ENCODE measurements around the gene PEX11A.

GRCh38 chr15:89633585-89633984 is 57.0 kb downstream of the PEX11A start:
- TF ChIP-seq CTCF (IDR thresholded peaks at IDR 0.05) (no peak), POLR2AphosphoS5 (IDR thresholded peaks at IDR 0.05; ENCODE audit: low read depth, low read length) (no peak)

Data from Panc1 (cell line).